Testis (tissue), 3 donors: ENCODE data around the gene MMP3. TPM values are rescaled to one million over a fixed set of nuclear protein-coding genes. Genes with fewer than 3 reads are reported as not detected.
"Not testable (repeated sequence)": the region's sequence is repeated elsewhere in the genome, so short reads cannot be mapped to it uniquely, and the experiment has no call there.

Experiments used
- DNase-seq: peaks from one replicate; pipeline ENCODE4 v3.0.0-alpha.2; 2019
- H3K27ac ChIP-seq, 2 donors: fragments of 200-600 bp; sonication (generic); one replicate each; pipeline ENCODE4 v1.5.1; 2019
- H3K27me3 ChIP-seq: fragments of 200-600 bp; sonication (generic); one replicate; pipeline ENCODE4 v1.5.1; 2019
- H3K36me3 ChIP-seq: fragments of 200-600 bp; sonication (generic); one replicate; pipeline ENCODE4 v1.5.1; 2017; ENCODE audit warnings: low read depth; ENCODE audit errors: missing control alignments
- H3K4me1 ChIP-seq: fragments of 200-600 bp; sonication (generic); one replicate; pipeline ENCODE4 v1.5.1; 2019
- H3K4me3 ChIP-seq, 2 donors: fragments of 200-600 bp; sonication (generic); one replicate each; pipeline ENCODE4 v1.5.1; 2017 to 2019
- H3K9me3 ChIP-seq: fragments of 200-600 bp; sonication (generic); one replicate; pipeline ENCODE4 v1.5.1; 2017
- CTCF ChIP-seq, 3 experiments: fragments of 450-650 bp in 2 of 3; fragments of 200-600 bp in 1 of 3; sonication (generic) in 1 of 3; IDR thresholded peaks; one replicate each; pipeline ENCODE4 v1.5.1; 2016 to 2019; ENCODE audit warnings: antibody characterized with exemption in 3 of 3, mild to moderate bottlenecking in 2 of 3, moderate library complexity in 1 of 3
- POLR2A ChIP-seq: fragments of 450-650 bp; IDR thresholded peaks from one replicate; pipeline ENCODE4 v1.6.1; 2017; ENCODE audit warnings: antibody characterized with exemption, mild to moderate bottlenecking, moderate library complexity
- WGBS, 2 donors: methylation state at CpG; one replicate each; pipeline ENCODE4 v1.1.5; 2018; 5-methylcytosine and 5-hydroxymethylcytosine counted together
- intact Hi-C: fragments of 100-400 bp; cut with DNase I; formaldehyde crosslinking; loops from one replicate; pipeline ENCODE4 v1.15.1; 2023; ENCODE audit warnings: low total_unique reads
- polyA plus RNA-seq: library from polyadenylated mRNA; stranded (reverse); fragments of 350-450 nt; fragmentation: Illumina TruSeq; extraction: RNeasy Lipid Tissue Mini Kit (QIAGEN cat#74804); gene quantifications from one replicate; pipeline ENCODE4 v1.2.3, GENCODE V29; 2014; ENCODE audit warnings: low read depth, low replicate concordance; ENCODE audit not compliant: insufficient read depth
- total RNA-seq, 2 donors: library from RNA; depleted of rRNA; stranded (reverse); fragments of >200 nt; gene quantifications; one replicate each; pipeline ENCODE4 v1.2.3, GENCODE V29; 2016

The MMP3 gene
- total and polyA plus RNA-seq, 3 donors from 2014 or later, result 10.2 TPM; not detected in 2

DNA sequence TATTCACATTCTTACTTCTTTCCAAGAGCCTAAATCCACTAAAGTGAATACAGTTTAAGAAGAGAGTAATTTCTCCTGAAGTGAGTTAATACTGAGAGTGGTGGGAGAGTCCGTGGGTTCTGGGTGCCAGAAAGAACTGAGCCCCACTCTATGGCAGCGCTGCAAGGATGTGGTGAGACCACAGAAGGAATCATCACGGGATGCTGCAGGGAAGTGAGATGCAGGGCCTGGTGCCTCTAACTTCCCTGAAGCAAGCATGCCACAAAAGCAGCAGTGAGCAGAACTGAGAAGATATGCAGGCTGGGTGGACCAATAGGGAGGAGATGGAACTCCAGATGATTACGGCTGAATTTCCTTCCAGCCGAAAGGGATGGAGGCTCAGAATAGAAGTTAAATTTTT lies 36.4 kb upstream of the MMP3 start:
- Histone ChIP-seq H3K4me3 (no peak overlapping the region), H3K27ac (no peak overlapping the region), H3K27me3 (no peaks in the 10 kb centered on the region), H3K9me3 (no peaks in the 10 kb centered on the region), H3K4me1 (no peaks in the 10 kb centered on the region), H3K36me3 (no peaks in the 10 kb centered on the region)
- no peak for DNase-seq
- TF ChIP-seq POLR2A (no peak), CTCF (IDR thresholded peaks at IDR 0.05) (no peak)
- 84 to 86% methylated on average over 5 of the region's 5 CpGs for WGBS, 2 donors
- intact Hi-C loops, result no loop called here

- Histone ChIP-seq H3K9me3 (no peaks in the 10 kb centered on the region), H3K27ac (no peak overlapping the region), H3K27me3 (no peaks in the 10 kb centered on the region), H3K36me3 (no peaks in the 10 kb centered on the region), H3K4me1 (no peaks in the 10 kb centered on the region), H3K4me3 (no peak overlapping the region)
- WGBS, 2 donors, result 86 to 91% methylated on average over 2 of the region's 2 CpGs
- DNase-seq, result no peak
- intact Hi-C loops, result no loop called here
- TF ChIP-seq CTCF (IDR thresholded peaks at IDR 0.05) (no peak), POLR2A (no peak)
Measured at GRCh38 chr11:102878595-102878994, 35.2 kb upstream of the MMP3 start.

DNA sequence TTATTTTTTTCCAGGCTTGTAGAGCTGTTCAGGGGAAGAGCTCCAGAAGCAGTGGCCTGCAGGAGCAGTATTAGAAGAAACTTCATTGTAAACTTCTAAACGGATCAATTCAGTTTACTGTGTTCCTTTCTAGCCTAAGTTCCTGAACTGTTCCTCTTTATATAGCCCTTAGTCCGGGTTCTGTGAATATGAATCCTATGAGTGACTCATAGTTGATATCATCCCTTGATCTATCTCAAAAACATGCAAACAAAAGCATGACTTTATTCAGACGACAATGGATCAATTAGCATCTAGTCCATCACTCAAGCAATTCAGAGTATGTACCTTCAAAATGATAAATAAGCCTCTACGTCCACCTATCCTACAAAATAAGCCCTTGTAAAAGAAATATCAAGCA lies 31.4 kb upstream of the MMP3 start, which contains the start of gene MMP12:
Gene MMP12, minus strand, starts transcription at position 131 of the 400 bp plus-strand sequence. Its CDS starts 45 bp downstream, at position 86.
- Histone ChIP-seq H3K36me3 (no peaks in the 10 kb centered on the region), H3K4me3 (no peak within 1 kb of the TSS), H3K27ac (no peak within 1 kb of the TSS), H3K4me1 (no peaks in the 10 kb centered on the region), H3K9me3 (no peaks in the 10 kb centered on the region), H3K27me3 (no peaks in the 10 kb centered on the region)
- intact Hi-C loops, result no loop called here
- TF ChIP-seq CTCF (IDR thresholded peaks at IDR 0.05) (no peak), POLR2A (no peak)
- DNase-seq, result no peak
- 81 to 82% methylated on average over 4 of the region's 4 CpGs for WGBS, 2 donors

DNA sequence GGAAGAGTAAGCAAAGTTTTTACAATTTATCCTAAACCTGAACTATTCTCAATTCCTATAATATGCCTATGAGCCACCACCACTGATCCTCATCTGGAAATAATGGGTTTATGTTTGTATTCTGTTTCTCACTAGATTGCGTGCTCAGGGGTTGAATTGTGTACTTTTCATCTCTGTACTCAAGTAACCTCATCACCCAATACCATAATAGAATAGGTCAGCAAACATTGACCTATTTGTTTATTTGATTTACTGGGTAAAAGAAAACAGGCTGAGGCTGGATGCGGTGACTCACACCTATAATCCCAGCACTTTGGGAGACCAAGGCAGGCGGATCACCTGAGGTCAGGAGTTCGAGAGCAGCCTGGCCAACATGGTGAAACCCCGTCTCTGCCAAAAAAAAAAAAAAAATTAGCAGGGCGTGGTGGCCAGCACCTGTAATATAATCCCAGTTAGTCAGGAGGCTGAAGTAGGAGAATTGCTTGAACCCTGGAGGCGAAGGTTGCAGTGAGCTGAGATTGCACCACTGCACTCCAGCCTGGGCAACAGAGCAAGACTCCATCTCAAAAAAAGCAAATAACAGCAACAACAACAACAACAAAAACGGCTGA lies 26.1 kb upstream of the MMP3 start:
- H3K36me3 ChIP-seq, intact Hi-C loops, H3K4me3 ChIP-seq, H3K27ac ChIP-seq, H3K27me3 ChIP-seq, H3K9me3 ChIP-seq, DNase-seq, H3K4me1 ChIP-seq: not testable (repeated sequence)
- WGBS, 2 donors, result 84 to 86% methylated on average over 8 of the region's 8 CpGs

DNA sequence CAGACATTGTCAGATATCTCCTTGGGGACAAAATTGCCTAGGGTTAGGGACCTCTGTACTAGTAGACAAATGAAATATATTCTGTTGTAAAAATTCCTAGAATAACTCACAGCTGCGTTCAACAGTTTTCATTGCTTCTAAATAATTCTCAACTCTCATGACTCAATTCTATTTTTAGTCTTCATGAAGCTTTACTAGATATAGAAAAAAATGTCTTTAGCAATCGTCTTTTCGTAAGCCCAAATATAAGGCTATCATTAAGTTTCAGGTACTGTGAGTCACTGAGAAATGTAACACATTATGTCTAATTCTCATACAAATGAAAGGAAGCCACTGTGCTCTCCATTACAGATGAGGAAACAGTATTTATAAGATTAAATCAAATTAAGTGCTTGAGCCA lies 24.9 kb upstream of the MMP3 start:
- H3K4me1 ChIP-seq, result no peaks in the 10 kb centered on the region
- no peak for DNase-seq
- no peaks in the 10 kb centered on the region for H3K36me3 ChIP-seq
- no peak for TF ChIP-seq CTCF (IDR thresholded peaks at IDR 0.05)
- TF ChIP-seq POLR2A, result no peak
- no peaks in the 10 kb centered on the region for H3K9me3 ChIP-seq
- no peak overlapping the region for H3K27ac ChIP-seq
- 66 to 74% methylated on average over 3 of the region's 3 CpGs for WGBS, 2 donors
- no peaks in the 10 kb centered on the region for H3K27me3 ChIP-seq
- intact Hi-C loops, result no loop called here
- no peak overlapping the region for H3K4me3 ChIP-seq
